MCF 10A (cell line): Measurements from ENCODE around the gene PARP4. TPM values are rescaled to one million over a fixed set of nuclear protein-coding genes. Genes with fewer than 3 reads are reported as not detected.

Experiments
- BruUV-seq: library from RNA; stranded (reverse); fragments of 400-500 nt; replicated peaks from 2 replicates; lab custom pipeline; 2021; lab: Mats Ljungman, UMichigan
- CTCF ChIA-PET: fragments of 300-600 bp; sonication (Branson Sonifier 250); formaldehyde crosslinking; extraction: SDS; loops from one replicate; lab custom pipeline; 2021; ENCODE audit warnings: antibody characterized with exemption, inconsistent platforms; lab: Yijun Ruan, JAX
- POLR2A ChIA-PET: fragments of 300-600, 350-650 bp; sonication (Branson Sonifier 250); formaldehyde crosslinking; extraction: SDS; loops from one replicate; lab custom pipeline; 2020; ENCODE audit warnings: antibody characterized with exemption, inconsistent platforms; lab: Yijun Ruan, JAX
- DNase-seq: peaks from one replicate; pipeline ENCODE4 v3.0.0-alpha.2; 2018; ENCODE audit not compliant: unreplicated experiment
- H3K27ac Mint-ChIP-seq: one replicate; pipeline ENCODE4 v1.8.0; 2022; ENCODE audit warnings: mild to moderate bottlenecking, low read depth, mixed read lengths; ENCODE audit not compliant: unreplicated experiment
- H3K27me3 Mint-ChIP-seq: one replicate; pipeline ENCODE4 v1.8.0; 2022; ENCODE audit warnings: mixed read lengths; ENCODE audit not compliant: insufficient read depth, unreplicated experiment
- H3K36me3 Mint-ChIP-seq: one replicate; pipeline ENCODE4 v1.8.0; 2022; ENCODE audit warnings: mild to moderate bottlenecking, moderate library complexity, mixed read lengths; ENCODE audit not compliant: insufficient read depth, unreplicated experiment
- H3K4me1 Mint-ChIP-seq: one replicate; pipeline ENCODE4 v1.8.0; 2022; ENCODE audit warnings: mixed read lengths; ENCODE audit not compliant: insufficient read depth, unreplicated experiment
- H3K4me3 Mint-ChIP-seq: one replicate; pipeline ENCODE4 v1.8.0; 2022; ENCODE audit warnings: mild to moderate bottlenecking, moderate library complexity, mixed read lengths; ENCODE audit not compliant: unreplicated experiment
- H3K9me3 Mint-ChIP-seq: one replicate; pipeline ENCODE4 v1.8.0; 2022; ENCODE audit warnings: mixed read lengths; ENCODE audit not compliant: unreplicated experiment
- CTCF ChIP-seq: fragments of 200-600 bp; IDR thresholded peaks from one replicate; pipeline ENCODE4 v1.8.0; 2022; ENCODE audit warnings: antibody characterized with exemption, mild to moderate bottlenecking; ENCODE audit not compliant: unreplicated experiment
- intact Hi-C: fragments of 100-400 bp; cut with micrococcal nuclease; formaldehyde crosslinking; loops from 2 replicates; pipeline ENCODE4 v1.14.1; 2022
- total RNA-seq: library from RNA; stranded (reverse); gene quantifications from 2 replicates; pipeline ENCODE4 v1.2.3, GENCODE V29; 2022

Gene PARP4
- total RNA-seq, 1 experiment from 2014 or later = 30.9 TPM

- ChIA-PET POLR2A (no interaction called here), CTCF (no interaction called here)
- DNase-seq = no peak
- intact Hi-C loops = no loop called here
- no peak overlapping the region for H3K4me3 Mint-ChIP-seq
- no peaks in the 10 kb centered on the region for H3K27me3 Mint-ChIP-seq
- no peaks in the 10 kb centered on the region for H3K4me1 Mint-ChIP-seq
- no peak for TF ChIP-seq CTCF
- no TSS peak for BruUV-seq
- H3K9me3 Mint-ChIP-seq = no peaks in the 10 kb centered on the region
- peaks cover 74% of the 10 kb centered on the region for H3K36me3 Mint-ChIP-seq
- H3K27ac Mint-ChIP-seq = no peak overlapping the region
These were observed 53.3 kb downstream of the PARP4 start for GRCh38 chr13:24459234-24459633.

GRCh38 chr13:24458736-24459135 is 53.8 kb downstream of the PARP4 start:
- POLR2A ChIA-PET = no interaction called here
- Mint-ChIP-seq H3K4me3 (no peak overlapping the region), H3K36me3 (peaks cover 74% of the 10 kb centered on the region), H3K27me3 (no peaks in the 10 kb centered on the region), H3K27ac (no peak overlapping the region), H3K4me1 (no peaks in the 10 kb centered on the region), H3K9me3 (no peaks in the 10 kb centered on the region)
- BruUV-seq = no TSS peak
- CTCF ChIA-PET = no interaction called here
- no peak for TF ChIP-seq CTCF
- intact Hi-C loops = no loop called here
- no peak for DNase-seq

- no peak for DNase-seq
- CTCF ChIA-PET = no interaction called here
- H3K4me1 Mint-ChIP-seq = no peaks in the 10 kb centered on the region
- H3K27ac Mint-ChIP-seq = no peak overlapping the region
- peaks cover 80% of the 10 kb centered on the region for H3K36me3 Mint-ChIP-seq
- intact Hi-C loops = no loop called here
- POLR2A ChIA-PET = interaction anchor here (0.7 kb wide), 1 partner anchor 8 kb away, joined by 3 read pairs; no protein-coding TSS in a partner anchor
- no peak for TF ChIP-seq CTCF
- no peaks in the 10 kb centered on the region for H3K27me3 Mint-ChIP-seq
- no TSS peak for BruUV-seq
- H3K9me3 Mint-ChIP-seq = no peaks in the 10 kb centered on the region
- no peak overlapping the region for H3K4me3 Mint-ChIP-seq
These were observed 56.2 kb downstream of the PARP4 start for GRCh38 chr13:24456396-24456795.

GRCh38 chr13:24454056-24454455 is 58.5 kb downstream of the PARP4 start:
- H3K9me3 Mint-ChIP-seq = no peaks in the 10 kb centered on the region
- H3K4me1 Mint-ChIP-seq = no peaks in the 10 kb centered on the region

More at GRCh38 chr13:24454056-24454455, 58.5 kb downstream of the PARP4 start:
- intact Hi-C loops = no loop called here
- Mint-ChIP-seq H3K27me3 (no peaks in the 10 kb centered on the region), H3K4me3 (no peak overlapping the region), H3K36me3 (peaks cover 94% of the 10 kb centered on the region), H3K27ac (no peak overlapping the region)
- CTCF ChIA-PET = interaction anchor here (0.8 kb wide), 1 partner anchor 10 kb away, joined by 3 read pairs; no protein-coding TSS in a partner anchor
- POLR2A ChIA-PET = no interaction called here
- DNase-seq = no peak
- BruUV-seq = no TSS peak
- no peak for TF ChIP-seq CTCF
